Mammary epithelial cell (primary cell): ENCODE data around the gene PCBP4.

Experiments
- EZH2 ChIP-seq: IDR thresholded peaks from 2 replicates; pipeline ENCODE4 v1.6.1; 2012; ENCODE audit warnings: low read length, inconsistent platforms, borderline replicate concordance
- TF ChIP-seq, protein P1 (sequence below), 2 donors: IDR thresholded peaks in 1 of 2; conservative IDR thresholded peaks in 1 of 2; 2 replicates each; pipeline ENCODE4 v1.5.1; 2011 to 2012; ENCODE audit warnings: inconsistent platforms in 2 of 2, low read length in 2 of 2, mild to moderate bottlenecking in 2 of 2, control low read depth in 1 of 2, low read depth in 1 of 2; ENCODE audit not compliant: insufficient read depth in 1 of 2; ENCODE audit errors: extremely low read depth in 1 of 2

DNA sequence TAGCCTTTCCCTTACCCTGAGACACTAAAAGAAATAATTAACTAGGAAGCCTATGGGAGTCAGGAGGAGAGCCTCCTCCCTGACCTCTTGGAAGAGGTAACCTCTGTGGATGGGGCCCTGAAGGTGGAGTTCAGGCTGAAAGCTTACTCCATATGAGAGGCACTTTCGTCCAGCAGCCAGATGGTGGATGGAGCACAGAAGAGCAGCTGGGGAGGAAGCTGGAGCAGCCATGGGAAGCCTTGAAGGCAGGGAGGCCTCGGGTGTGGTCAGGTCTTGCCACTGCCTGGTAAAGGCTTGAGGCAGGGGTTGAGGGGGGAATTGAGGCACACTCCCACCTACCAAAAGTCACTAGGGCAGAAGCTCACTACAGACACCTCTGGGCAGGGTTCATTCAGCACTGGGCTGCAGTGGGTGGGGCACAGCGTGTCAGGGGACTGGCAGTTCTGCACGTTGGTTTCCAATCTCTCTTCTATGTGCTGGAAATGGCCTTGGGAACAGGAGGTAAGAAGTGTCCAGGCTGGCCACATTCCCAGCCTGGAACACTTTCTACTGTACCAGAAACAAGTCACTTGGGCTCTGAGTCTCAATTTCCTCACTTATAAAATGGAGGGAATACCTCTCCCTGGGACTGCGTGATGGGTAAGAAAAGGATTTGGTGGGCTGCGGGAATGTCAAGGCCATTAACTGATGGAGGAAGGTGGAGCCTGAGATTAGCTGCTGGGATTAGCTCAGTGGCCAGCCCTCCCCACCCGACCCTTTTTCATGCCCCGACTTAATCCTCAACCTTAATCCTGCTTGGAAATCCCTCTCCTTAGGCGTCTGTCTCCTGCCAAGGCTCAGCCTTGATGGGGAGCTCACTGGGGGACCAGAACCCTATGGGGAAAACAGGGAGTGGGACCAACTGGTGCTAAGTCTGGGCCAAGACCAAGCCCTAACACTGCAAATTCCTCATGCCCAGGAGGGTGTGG, 5.4 kb downstream of the PCBP4 start:
- TF ChIP-seq, protein P1, sequence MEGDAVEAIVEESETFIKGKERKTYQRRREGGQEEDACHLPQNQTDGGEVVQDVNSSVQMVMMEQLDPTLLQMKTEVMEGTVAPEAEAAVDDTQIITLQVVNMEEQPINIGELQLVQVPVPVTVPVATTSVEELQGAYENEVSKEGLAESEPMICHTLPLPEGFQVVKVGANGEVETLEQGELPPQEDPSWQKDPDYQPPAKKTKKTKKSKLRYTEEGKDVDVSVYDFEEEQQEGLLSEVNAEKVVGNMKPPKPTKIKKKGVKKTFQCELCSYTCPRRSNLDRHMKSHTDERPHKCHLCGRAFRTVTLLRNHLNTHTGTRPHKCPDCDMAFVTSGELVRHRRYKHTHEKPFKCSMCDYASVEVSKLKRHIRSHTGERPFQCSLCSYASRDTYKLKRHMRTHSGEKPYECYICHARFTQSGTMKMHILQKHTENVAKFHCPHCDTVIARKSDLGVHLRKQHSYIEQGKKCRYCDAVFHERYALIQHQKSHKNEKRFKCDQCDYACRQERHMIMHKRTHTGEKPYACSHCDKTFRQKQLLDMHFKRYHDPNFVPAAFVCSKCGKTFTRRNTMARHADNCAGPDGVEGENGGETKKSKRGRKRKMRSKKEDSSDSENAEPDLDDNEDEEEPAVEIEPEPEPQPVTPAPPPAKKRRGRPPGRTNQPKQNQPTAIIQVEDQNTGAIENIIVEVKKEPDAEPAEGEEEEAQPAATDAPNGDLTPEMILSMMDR (conservative IDR thresholded peaks at IDR 0.05 in 1 of 2, IDR thresholded peaks at IDR 0.05 in 1 of 2; ENCODE audit: extremely low read depth in 1 of 2, insufficient read depth in 1 of 2, low read depth in 1 of 2, low read length in 2 of 2) = no peak
- no peak for TF ChIP-seq EZH2
